DND-41 (cell line): ENCODE data around the gene OR8K3.

ENCODE experiments used
- EZH2 ChIP-seq: IDR thresholded peaks from 3 replicates; pipeline ENCODE4 v1.6.1; 2012; ENCODE audit warnings: borderline replicate concordance, low read depth, mild to moderate bottlenecking, moderate library complexity, low read length, inconsistent platforms; ENCODE audit not compliant: severe bottlenecking
- TF ChIP-seq, protein P1 (sequence below): IDR thresholded peaks from 2 replicates; pipeline ENCODE4 v1.5.1; 2012; ENCODE audit warnings: borderline replicate concordance, low read length, moderate library complexity, mild to moderate bottlenecking; ENCODE audit not compliant: poor library complexity, severe bottlenecking; ENCODE audit errors: extremely low read depth

DNA sequence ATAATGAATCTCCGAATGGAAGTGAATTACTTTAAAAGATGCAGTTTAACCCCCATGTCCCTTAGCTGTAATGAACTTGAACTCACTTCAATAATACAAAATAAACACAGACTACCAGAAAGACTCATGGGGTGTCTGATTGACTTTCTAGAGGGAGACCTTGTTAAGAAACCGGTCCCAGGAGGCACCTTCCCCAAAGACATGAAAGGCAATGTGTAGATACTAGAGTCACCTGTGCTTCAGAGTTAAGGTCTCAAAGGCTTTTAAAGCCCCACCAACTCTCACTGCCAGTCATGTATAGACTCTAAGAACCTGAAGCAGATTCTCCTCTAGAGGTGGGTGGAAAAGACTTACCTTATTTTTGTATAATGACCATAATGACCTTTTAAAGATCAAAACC is 39.0 kb downstream of the OR8K3 start, which contains the start of gene OR8J1:
- TF ChIP-seq, protein P1, sequence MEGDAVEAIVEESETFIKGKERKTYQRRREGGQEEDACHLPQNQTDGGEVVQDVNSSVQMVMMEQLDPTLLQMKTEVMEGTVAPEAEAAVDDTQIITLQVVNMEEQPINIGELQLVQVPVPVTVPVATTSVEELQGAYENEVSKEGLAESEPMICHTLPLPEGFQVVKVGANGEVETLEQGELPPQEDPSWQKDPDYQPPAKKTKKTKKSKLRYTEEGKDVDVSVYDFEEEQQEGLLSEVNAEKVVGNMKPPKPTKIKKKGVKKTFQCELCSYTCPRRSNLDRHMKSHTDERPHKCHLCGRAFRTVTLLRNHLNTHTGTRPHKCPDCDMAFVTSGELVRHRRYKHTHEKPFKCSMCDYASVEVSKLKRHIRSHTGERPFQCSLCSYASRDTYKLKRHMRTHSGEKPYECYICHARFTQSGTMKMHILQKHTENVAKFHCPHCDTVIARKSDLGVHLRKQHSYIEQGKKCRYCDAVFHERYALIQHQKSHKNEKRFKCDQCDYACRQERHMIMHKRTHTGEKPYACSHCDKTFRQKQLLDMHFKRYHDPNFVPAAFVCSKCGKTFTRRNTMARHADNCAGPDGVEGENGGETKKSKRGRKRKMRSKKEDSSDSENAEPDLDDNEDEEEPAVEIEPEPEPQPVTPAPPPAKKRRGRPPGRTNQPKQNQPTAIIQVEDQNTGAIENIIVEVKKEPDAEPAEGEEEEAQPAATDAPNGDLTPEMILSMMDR: no peak
- TF ChIP-seq EZH2: no peak
